Fibroblast of villous mesenchyme (primary cell): ENCODE measurements around the gene MCC. TPM values are rescaled to one million over a fixed set of nuclear protein-coding genes. Genes with fewer than 3 reads are reported as not detected.

ENCODE experiments used
- DNase-seq: peaks from one replicate; pipeline ENCODE4 v3.0.0-alpha.2; 2010; ENCODE audit warnings: low read depth
- H3K4me3 ChIP-seq: 2 replicates; pipeline ENCODE4 v1.5.1; 2011; ENCODE audit warnings: low read depth, mild to moderate bottlenecking, low read length
- total RNA-seq: library from RNA; depleted of rRNA; stranded (reverse); fragments of >200 nt; gene quantifications from 2 replicates; pipeline ENCODE4 v1.2.3, GENCODE V29; 2012
- TF ChIP-seq, protein P1 (sequence below): IDR thresholded peaks from 2 replicates; pipeline ENCODE4 v1.5.1; 2012; ENCODE audit warnings: low read depth, mild to moderate bottlenecking, low read length; ENCODE audit not compliant: insufficient read depth

The MCC gene
- total RNA-seq, 1 donor: 37.6 TPM

DNA sequence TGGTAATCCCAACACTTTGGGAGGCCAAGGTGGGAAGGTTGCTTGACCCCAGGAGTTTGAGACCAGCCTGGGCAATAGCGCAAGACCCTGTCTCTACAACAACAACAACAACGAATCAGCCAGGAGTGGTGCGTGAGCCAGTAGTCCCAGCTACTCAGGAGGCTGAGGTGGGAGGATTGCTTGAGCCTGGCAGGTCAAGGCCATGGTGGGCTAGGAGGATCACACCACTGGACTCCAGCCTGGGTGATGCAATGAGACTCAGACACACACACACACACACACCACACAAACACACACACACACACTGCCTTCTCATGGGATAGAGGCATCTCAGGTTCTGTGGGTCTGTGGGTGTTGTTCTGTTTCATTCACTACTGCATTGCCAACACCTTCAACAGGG, 396.6 kb downstream of the MCC start:
- no peak for DNase-seq
- TF ChIP-seq, protein P1, sequence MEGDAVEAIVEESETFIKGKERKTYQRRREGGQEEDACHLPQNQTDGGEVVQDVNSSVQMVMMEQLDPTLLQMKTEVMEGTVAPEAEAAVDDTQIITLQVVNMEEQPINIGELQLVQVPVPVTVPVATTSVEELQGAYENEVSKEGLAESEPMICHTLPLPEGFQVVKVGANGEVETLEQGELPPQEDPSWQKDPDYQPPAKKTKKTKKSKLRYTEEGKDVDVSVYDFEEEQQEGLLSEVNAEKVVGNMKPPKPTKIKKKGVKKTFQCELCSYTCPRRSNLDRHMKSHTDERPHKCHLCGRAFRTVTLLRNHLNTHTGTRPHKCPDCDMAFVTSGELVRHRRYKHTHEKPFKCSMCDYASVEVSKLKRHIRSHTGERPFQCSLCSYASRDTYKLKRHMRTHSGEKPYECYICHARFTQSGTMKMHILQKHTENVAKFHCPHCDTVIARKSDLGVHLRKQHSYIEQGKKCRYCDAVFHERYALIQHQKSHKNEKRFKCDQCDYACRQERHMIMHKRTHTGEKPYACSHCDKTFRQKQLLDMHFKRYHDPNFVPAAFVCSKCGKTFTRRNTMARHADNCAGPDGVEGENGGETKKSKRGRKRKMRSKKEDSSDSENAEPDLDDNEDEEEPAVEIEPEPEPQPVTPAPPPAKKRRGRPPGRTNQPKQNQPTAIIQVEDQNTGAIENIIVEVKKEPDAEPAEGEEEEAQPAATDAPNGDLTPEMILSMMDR: no peak

GRCh38 chr5:113090336-113091106, 397.7 kb downstream of the MCC start:
- no peak overlapping the region for H3K4me3 ChIP-seq
- no peak for DNase-seq
- TF ChIP-seq, protein P1: no peak

More for the DNA sequence above, 396.6 kb downstream of the MCC start:
- H3K4me3 ChIP-seq: no peak overlapping the region

GRCh38 chr5:113089653-113090335, 398.5 kb downstream of the MCC start:
- no peak for DNase-seq
- no peak overlapping the region for H3K4me3 ChIP-seq
- TF ChIP-seq, protein P1: no peak

GRCh38 chr5:113087976-113088514, 400.2 kb downstream of the MCC start:
- TF ChIP-seq, protein P1: no peak
- DNase-seq: no peak
- no peak overlapping the region for H3K4me3 ChIP-seq

DNA sequence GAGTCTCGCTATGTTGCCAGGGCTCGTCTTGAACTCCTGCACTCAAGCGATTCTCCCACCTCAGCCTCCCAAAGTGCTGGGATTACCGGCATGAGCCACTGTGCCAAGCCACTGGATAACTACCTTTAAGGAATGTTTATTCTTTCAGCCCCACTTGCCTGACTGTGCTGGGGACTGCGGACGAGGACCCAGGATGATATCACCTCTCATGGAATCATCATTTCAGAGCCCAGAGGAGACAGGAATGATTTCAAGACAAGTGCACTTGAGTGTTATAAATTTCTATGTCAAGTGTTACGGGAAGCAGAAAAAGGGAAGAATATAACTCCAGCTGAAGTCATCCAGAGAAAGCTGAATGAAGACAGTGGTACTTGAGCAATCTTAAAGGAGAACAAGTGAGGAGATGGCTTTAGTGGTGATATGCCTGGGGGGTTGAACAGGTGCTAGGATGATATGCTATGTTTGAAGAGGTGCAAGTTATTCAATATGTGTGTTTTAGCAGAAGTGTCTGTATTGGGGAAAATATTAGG, 402.3 kb downstream of the MCC start:
- TF ChIP-seq, protein P1: no peak

DNA sequence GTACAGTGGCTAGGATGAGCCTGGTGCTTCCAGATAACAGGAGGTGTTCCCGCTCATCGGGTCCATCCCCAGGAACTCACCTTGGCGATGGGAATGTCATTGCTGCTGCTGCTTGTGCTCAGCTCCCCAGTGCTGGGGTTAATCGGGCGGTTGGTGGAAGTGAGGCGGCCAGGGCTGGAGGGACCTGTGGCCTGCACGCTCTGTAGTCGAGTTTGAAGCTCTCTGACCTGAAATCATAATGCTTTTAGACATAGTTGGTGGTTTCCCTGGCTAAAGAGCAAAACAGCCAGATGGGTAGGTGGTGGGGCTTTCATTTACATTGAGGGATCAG, 403.2 kb downstream of the MCC start:
- TF ChIP-seq, protein P1: no peak

More for the DNA sequence above, 402.3 kb downstream of the MCC start:
- no peak for DNase-seq
- H3K4me3 ChIP-seq: no peak overlapping the region

More for the DNA sequence above, 403.2 kb downstream of the MCC start:
- no peak overlapping the region for H3K4me3 ChIP-seq
- no peak for DNase-seq
